GM21786 (cell line): Measurements from ENCODE around the gene SFXN5.

Source experiments
- ATAC-seq: cut with Tn5 transposase; IDR thresholded peaks from one replicate; pipeline ENCODE4 v1.9.1; 2021; ENCODE audit not compliant: unreplicated experiment

The SFXN5 gene

GRCh38 chr2:73021371-73022010 is 50.0 kb downstream of the SFXN5 start:
- ATAC-seq: no peak

- ATAC-seq: no peak
Measured at GRCh38 chr2:73020657-73021370, 50.7 kb downstream of the SFXN5 start.

DNA sequence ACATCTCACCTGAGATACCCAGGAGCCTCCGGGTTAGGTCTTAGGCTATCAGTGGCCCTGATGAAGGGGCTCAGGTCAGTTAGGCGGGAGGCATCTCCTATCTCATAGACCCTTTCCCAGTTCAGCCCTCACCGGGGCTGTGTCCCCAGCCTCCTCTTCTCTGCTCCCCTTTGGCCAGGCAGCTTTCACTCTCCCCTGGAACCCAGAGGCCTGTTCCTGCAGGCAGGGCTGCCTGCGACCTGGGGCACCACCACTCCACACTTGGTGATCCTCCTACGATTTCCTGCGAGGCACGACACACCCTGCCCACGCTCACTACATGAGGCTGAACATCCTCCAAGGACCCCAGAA is 51.2 kb downstream of the SFXN5 start:
- ATAC-seq: no peak

- ATAC-seq: no peak
Measured at GRCh38 chr2:73018188-73018825, 53.2 kb downstream of the SFXN5 start.

DNA sequence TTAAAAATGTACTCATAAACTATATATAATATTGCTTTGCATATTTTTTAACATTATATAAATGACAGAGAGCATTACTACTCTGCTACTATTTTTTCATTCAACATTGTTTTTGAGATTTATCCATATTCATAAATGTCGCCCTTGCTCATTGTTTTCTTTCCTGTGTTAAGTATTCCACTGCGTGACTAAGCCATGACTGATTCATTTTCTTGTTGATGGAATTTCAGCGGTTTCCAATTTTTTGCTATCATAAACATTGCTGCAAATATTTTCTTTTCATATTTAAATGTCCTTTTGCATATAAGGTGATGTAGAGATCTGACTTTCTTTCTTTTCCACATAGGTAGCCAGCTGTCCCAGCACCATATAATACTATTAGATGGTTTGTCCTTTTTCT is 57.6 kb downstream of the SFXN5 start:
- ATAC-seq: no peak

- no peak for ATAC-seq
Measured at GRCh38 chr2:73009177-73009839, 62.2 kb downstream of the SFXN5 start.

DNA sequence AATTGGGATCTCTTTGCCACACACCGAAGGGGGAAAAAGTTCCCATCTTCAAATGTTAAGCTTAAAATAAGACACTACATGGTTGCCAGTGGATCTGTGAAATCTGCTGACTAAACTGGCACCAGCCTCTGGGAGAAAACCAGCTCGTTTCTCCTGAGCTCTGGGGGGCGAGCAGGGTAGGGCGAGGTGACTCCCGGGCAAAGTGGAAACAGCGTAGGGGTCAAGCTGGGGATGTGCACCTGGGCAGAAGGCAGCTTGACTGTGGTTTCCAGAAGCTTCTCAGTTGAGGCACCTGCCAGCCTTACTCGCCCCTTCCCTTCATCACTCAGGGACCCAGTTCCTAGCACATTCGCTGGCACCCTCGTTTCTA is 62.8 kb downstream of the SFXN5 start:
- no peak for ATAC-seq

DNA sequence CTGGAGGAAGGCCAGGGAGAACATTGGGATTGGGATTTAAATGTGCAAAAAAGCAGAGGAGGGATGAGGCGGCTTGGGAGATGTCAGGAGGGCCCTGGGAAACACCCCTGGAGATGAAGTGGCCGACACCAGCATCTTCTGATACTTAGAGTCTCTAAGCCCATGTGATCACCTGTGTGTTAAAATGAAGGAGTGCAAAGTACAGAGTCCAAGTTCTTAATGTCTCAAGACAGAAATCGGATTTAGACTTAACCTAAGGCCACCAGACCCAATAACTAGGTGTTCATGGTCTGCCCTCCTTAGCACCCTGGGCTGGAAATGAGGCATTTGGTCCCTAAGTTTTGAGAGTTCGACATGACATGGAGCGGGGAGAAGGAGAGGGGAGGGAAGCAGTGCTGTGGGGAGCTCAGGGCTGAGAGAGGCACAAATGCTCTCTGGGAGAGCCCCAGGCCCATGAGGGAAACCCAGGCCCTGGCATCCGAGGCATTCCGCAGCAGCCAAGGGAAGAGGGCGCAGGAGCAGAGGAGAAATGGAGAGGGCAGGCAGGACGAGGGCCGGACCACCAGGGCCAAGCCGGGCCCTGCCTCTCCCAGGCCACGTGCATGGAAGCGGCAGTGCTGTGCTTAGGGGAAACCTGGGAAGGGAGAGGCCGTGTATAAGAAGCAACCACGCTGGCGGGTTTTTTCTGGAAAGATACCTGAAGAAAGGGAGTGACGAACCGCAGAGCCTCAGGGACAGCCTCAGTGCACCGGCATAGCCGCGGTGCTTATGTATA is 63.3 kb downstream of the SFXN5 start:
- ATAC-seq: no peak

GRCh38 chr2:73006969-73007710 is 64.4 kb downstream of the SFXN5 start:
- no peak for ATAC-seq

DNA sequence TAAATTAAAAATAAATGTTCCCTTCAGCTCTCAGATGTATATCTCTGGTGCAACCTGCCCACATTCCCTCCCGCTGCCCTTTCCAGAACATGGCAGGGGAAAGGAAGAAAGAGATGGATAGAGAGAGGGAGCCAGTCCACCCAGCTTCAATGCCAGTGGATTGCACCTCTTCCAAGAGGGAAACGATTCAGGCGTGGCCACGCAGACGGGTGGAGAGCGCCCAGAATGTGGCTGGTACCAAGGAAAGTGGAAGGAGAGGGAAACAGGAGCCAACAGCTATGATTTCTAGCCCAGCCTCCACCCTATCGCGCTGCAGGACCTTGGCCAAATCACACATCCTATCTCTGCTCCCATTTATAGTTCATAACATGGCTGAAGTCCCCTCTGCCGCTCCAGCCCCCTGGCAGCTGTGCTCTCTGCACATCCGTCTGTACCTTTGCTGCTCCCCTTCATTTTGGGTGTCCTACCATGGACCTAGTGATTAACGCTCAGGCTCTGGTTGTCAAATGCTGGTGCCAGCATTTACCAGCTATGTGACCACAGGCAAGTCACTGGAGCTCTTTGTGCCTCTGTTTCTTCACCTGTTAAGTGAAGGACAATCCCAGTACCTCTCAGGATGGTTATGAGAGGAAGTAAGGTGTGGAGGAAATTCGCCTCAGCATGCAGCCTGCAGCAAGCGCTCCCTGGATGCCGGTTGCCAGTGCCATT is 66.5 kb downstream of the SFXN5 start:
- no peak for ATAC-seq

- ATAC-seq: no peak
Measured at GRCh38 chr2:73004466-73004865, 67.0 kb downstream of the SFXN5 start.

GRCh38 chr2:73003027-73003426 is 68.5 kb downstream of the SFXN5 start:
- no peak for ATAC-seq

GRCh38 chr2:73000808-73001570 is 70.5 kb downstream of the SFXN5 start:
- ATAC-seq: no peak

DNA sequence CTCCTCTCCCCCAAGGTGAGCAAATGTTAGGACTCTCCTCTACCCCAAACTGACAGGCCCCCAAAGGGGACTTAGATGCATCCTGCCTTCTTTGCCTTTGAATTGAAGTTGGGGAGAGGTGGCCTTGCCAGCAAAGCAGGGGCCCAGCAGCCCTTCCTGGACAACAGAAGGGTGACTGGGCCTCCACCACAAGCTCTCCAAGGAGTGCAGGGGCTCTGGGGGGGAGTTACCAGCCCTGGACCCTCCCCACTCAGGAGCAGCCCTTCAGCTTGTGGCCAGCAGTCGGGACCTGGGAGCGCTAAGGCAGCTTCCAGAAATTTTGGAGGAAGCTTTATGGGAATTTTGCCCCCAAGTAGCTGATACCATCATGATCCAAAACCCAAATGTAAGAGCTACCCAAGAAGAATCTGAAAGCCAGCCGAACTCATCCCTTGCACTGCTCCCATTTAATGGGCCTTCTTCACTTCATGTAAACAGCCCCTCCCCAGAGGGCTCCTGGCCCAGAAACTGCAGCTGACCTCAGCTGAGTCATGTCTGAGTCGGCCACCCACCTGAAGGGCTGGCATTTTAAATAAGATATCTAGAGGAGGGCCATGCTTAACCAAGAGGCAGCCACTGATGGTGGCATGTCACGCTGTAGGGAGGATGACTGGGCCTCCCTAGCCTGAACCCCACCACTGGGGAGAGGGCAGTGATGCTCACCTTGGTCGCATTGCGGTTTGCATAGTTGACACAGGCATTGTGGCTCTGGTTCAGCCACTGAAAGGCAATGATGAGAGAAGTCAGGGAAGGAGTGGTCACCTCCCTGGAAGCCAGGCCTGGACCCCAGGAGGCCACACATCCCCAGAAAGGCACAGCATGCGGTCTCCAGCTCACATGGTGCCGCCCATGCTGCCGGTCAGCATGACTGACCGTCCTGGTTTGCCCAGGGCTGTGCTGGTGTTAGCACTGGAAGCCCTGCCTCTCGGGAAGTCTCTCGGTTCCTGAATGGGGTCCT is 71.5 kb downstream of the SFXN5 start:
- no peak for ATAC-seq

DNA sequence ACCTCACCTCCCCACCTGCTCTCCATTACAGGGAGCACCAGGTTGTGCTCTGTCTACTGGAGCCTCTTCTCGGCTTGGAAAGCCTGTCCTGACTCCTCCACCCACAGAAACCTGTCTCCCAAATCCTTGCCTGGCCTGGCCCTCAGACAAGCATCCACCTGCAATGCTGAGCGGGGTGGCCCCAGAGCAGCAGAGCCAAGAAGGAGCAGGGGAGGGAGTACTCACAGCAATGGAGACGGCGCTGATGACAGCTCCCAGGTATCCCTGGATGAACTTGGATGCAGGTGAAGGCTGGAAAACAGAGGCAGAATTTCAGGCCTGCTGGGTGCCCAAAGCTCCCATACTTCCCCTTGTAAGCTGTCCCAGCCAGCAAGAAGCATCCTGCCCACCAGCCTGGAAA is 72.8 kb downstream of the SFXN5 start:
- no peak for ATAC-seq

DNA sequence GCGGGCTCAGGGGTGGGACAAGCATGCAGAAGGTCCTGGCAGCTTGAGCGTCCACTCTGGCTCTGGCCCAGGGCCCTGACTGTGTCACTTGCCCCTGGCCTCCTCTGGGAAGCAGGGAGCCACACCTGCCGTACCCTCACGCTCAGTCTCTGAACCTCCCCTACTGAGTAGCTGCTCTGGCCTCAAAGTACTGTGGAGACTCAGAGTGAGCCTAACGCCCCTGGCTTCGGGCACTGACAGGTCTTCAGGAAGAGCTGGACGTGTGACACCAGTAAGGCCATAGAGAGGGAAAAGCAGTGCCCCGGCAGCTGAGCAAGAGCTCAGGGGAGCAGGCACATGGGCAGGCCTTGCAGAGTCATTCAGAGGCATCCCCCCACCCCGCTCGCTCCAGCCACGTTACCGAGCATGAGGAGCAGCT is 73.3 kb downstream of the SFXN5 start:
- no peak for ATAC-seq

DNA sequence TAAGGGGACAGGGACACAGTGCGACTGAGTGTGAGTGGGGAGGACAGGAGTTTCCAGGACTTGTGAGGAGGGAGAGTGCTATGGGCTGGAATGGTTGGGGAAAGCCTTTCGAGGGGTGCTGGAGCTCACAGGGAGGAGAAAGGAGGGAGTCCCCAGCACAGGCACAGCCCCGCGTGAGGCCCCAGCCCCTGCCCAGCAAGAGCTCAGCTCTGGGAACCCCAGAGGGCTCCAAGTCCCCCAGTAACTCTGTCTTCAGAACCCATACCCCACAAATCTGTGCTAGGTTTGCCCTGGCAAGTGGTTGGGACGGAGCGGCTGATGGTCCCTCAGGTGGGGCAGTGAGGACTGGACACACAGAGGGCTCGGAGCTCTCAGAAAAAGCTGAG is 75.4 kb downstream of the SFXN5 start:
- ATAC-seq: no peak
